PFSK-1 (cell line): ENCODE measurements around the gene PROZ.

ENCODE experiments used
- FOXP2 ChIP-seq: optimal IDR thresholded peaks from 2 replicates; pipeline ENCODE3; 2011; ENCODE audit warnings: borderline replicate concordance, control low read depth, inconsistent platforms; ENCODE audit not compliant: insufficient read depth; ENCODE audit errors: extremely low read length, extremely low read depth
- POLR2AphosphoS5 ChIP-seq: IDR thresholded peaks from 2 replicates; pipeline ENCODE4 v1.6.1; 2012; ENCODE audit warnings: low read depth, mild to moderate bottlenecking, control low read depth, low read length, moderate library complexity
- REST ChIP-seq, 2 experiments: IDR thresholded peaks; 2 replicates each; pipeline versions ENCODE4 v1.6.1 to v1.8.0; 2011 to 2012; ENCODE audit warnings: low read depth in 2 of 2, low read length in 2 of 2, control low read depth in 1 of 2, inconsistent platforms in 1 of 2, mild to moderate bottlenecking in 1 of 2, moderate library complexity in 1 of 2; ENCODE audit not compliant: insufficient read depth in 1 of 2
- SIN3A ChIP-seq: IDR thresholded peaks from 2 replicates; pipeline ENCODE4 v1.6.1; 2012; ENCODE audit warnings: mild to moderate bottlenecking, low read length, moderate library complexity, borderline replicate concordance; ENCODE audit not compliant: insufficient read depth
- TAF1 ChIP-seq: IDR thresholded peaks from 2 replicates; pipeline ENCODE4 v1.6.1; 2012; ENCODE audit warnings: low read length, control low read depth, borderline replicate concordance; ENCODE audit not compliant: insufficient read depth

Gene PROZ

GRCh38 chr13:113187883-113188665 lies 29.6 kb downstream of the PROZ start:
- TF ChIP-seq REST (IDR thresholded peaks at IDR 0.05; ENCODE audit: insufficient read depth in 1 of 2, low read depth in 2 of 2, low read length in 2 of 2) (no peak), POLR2AphosphoS5 (no peak), FOXP2 (no peak), TAF1 (no peak), SIN3A (no peak)

GRCh38 chr13:113190181-113190580 lies 31.7 kb downstream of the PROZ start:
- no peak for TF ChIP-seq POLR2AphosphoS5
- TF ChIP-seq REST (IDR thresholded peaks at IDR 0.05; ENCODE audit: insufficient read depth in 1 of 2, low read depth in 2 of 2, low read length in 2 of 2), result no peak
- TF ChIP-seq TAF1, result no peak
- TF ChIP-seq SIN3A, result no peak
- TF ChIP-seq FOXP2, result no peak

- no peak for TF ChIP-seq TAF1
- no peak for TF ChIP-seq POLR2AphosphoS5
- TF ChIP-seq SIN3A, result no peak
Observed at GRCh38 chr13:113192279-113192678, 33.8 kb downstream of the PROZ start.

- no peak for TF ChIP-seq REST (IDR thresholded peaks at IDR 0.05; ENCODE audit: insufficient read depth in 1 of 2, low read depth in 2 of 2, low read length in 2 of 2)
- TF ChIP-seq FOXP2, result no peak
- TF ChIP-seq SIN3A, result no peak
- no peak for TF ChIP-seq POLR2AphosphoS5
- TF ChIP-seq TAF1, result no peak
Observed at GRCh38 chr13:113192902-113193301, 34.5 kb downstream of the PROZ start.

- TF ChIP-seq SIN3A, result no peak
- no peak for TF ChIP-seq POLR2AphosphoS5
- no peak for TF ChIP-seq REST (IDR thresholded peaks at IDR 0.05; ENCODE audit: insufficient read depth in 1 of 2, low read depth in 2 of 2, low read length in 2 of 2)
- TF ChIP-seq TAF1, result no peak
- no peak for TF ChIP-seq FOXP2
Observed at GRCh38 chr13:113195360-113195759, 36.9 kb downstream of the PROZ start.
